GM18502 (cell line): ENCODE results near the gene NKX2-2.
"Not testable (repeated sequence)": the region's sequence is repeated elsewhere in the genome, so short reads cannot be mapped to it uniquely, and the experiment has no call there.

Source experiments
- ATAC-seq: cut with Tn5 transposase; IDR thresholded peaks from one replicate; pipeline ENCODE4 v1.9.1; 2021; ENCODE audit warnings: mild to moderate bottlenecking; ENCODE audit not compliant: unreplicated experiment, poor library complexity

NKX2-2 gene

DNA sequence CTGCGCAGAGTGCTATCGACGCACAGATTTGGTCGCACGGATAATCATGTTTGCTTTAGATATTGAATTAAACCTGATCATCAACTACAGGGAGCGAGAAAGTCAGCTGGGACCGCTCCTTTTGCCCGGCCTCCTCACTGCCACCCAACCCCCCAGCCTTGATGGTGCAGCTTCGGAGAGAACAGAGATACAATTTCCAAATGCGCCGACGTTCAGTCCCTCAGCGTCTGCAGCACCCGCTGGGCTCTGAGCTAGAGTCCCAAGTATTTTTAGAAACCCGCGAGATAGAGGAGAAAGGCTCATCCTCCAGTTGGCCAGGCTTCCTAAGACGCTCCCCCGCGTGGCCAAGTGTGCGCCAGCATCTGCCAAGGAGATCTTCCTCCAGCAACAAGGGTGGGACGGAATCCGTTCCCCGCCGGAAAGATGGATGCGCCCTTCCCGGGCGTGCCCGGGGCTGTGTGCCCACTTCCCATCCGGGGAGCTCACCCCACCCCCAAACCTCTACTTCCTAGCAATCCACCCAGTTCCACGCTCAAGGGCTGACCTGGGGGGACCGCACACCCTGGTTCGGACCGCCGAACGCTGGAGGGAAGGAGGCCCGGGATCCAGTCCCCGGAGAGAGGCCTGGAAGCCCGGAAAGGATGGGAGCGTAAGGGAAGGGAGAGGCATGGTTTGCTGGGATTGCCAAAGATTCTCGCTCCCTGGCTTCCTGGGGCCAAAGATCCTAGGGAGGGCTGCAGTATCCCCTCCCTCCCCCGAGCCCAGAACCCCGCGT lies 4.1 kb downstream of the NKX2-2 start:
- no peak for ATAC-seq

DNA sequence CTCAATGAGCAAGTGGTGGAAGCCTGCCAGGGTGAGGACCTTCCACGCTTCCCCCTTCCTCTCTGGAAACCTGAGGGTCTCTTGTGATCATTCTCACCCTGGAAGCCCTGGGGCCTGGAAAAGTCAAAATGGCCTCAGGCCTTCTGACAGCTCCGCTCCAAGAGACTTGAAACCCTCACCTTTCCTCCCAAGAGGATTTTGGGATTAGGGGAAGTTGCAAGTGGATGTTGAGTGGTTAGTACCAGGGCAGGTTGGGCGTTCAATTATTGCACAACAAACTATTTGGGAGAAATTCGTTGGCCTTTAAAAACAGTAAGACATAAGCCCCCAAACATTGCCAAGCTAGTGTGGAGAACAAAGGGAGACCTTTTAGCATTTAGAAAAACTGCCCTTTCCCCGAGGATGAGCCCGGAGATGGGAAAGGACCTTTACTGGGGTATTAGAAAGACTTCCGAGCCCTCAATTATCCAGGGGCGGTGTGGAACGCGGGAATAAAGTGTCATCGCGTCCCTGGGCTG lies 4.7 kb downstream of the NKX2-2 start:
- no peak for ATAC-seq

DNA sequence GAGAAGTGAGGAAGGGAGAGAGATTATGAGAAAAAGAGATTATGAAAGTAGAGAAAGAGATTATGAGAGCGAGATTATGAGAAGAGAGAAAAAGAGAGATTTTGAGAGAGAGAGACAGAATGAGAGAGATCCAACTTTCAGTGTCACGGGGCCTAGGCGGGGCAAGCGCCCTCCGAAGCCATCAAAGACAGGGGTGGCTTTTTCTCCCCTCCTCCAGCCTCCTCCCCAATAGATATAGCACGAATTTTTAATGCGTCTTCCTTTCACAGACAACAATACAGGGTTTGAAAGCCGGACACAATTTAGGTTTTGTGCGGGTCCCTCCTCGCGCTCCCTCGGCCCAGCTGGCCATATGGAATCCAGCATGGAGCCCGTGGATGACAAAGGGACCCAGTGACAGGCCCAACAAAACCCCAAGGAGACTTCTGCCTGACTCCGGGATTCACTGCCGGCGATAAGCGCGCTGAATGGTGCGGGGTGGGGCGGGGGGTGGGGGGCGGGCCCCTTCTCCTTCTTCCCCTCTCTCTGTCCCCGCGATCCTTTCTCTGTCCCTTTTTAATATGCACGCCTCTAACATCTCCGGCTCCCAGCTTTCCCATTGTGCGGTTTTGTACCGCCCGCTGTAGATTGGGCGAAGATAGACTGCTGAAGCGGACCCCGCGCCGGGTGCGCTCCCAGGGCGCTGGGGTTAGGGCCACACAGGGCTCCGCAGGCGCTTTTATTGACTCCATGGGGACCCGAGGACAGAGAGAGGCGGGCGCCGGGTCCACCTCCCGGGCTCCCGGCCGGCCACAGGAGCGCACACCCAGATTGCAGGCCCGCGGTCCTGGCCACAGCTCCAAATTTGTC lies 5.4 kb downstream of the NKX2-2 start:
- ATAC-seq = no peak

DNA sequence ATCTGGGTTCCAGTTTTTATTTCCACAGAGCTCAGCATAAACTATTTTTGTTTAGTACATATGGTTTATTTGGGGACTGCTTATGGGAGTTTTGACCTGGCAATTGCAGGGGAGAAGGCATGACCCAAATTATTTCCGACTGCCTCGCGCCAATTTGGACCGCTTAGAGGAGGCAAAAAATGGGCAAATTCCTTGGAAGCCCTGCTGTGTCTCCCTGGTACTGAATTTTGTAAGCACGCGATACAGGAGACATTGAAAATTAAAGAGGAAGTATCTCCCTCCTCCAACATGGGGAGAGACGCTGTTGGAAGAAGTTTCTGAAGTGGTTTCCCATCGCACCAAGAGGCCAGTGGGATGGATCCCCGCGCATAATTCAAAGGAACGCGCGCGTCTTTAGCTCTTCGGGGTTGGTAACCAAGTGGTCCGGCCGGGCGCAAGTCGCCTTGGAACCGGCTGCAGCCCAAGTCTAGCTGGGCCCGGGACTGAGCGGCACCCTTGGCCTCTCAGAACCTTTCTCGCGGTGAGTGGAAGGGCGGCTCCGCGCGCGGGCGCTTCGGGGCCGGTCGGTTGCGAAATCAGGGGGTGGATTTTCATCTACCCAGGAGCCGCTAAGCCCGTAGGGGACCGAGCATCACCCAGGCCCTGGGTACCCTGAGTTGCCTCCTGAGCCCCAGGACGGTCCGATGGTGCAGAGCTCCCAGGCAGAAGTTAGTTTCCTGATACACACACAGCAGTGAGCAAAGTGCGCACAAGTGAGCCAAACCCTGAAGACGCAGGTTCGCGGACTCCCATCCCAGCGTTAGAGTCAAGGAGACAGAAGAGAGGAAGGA lies 6.2 kb downstream of the NKX2-2 start:
- ATAC-seq = no peak

DNA sequence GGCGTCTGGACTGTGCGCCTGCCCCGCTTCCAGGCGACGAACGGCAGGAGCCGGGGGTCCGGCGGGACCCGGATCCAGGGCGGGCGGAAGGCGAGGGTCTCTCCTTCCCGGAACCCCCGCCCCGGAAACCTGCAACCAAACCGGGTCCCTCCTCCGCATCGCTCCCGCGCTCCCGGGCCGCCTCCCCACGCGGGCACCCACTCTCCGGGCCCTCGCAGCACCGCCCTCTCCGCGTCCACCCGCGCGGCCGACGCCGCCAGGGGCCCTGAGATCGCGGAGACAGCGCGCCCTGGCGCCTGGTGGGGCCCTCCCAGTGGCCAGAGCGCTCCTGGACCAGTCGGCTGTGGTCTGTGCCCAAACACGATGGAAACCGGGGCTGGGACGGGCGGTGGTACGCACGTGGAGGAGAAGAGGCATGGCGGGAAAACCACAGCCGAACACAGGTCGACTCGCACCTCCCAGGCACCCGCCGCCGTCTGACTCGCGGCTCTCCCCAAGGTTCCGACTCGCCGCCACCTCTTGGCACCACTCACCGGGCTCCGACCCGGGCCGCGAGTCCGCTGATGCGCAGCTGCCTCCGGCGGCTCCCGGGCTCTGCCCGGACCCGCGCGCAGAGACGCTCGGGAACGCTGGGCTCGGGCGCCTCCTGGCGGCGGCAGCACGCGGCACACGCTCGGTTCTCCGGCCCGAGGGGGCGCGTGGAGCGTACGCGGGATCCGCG lies 7.9 kb downstream of the NKX2-2 start:
- no peak for ATAC-seq

DNA sequence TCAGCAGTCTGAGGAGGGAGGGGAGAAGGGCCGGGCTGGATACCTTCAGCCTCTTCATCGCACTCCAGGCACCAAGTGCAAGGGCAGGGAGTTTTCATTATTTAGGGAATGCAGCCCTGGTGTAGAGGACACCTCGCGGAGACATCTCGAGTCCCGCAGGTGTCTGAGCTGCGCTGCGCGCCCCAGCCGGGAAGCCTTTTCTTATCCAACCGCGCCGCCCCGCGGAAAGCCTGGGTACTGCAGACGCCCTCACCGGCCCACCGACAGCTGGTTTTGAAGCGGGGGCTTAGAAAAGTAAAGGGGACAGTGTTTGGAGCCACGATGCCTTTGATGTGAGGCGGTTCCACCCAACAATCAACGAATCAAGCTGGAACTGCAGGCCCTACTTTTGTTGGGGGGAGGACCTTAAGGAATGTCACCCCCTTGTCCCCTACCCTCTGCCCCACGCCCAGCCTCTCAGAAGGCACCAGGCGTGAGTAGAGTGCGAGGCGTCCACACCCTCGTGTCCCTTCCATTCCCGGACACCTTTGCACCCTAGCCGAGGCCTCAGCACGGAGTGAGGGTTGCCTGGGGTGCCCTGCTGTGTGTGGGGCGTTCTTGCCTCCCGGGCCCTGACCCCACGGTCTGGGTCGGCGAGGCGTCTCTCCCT lies 8.6 kb downstream of the NKX2-2 start:
- ATAC-seq = no peak

DNA sequence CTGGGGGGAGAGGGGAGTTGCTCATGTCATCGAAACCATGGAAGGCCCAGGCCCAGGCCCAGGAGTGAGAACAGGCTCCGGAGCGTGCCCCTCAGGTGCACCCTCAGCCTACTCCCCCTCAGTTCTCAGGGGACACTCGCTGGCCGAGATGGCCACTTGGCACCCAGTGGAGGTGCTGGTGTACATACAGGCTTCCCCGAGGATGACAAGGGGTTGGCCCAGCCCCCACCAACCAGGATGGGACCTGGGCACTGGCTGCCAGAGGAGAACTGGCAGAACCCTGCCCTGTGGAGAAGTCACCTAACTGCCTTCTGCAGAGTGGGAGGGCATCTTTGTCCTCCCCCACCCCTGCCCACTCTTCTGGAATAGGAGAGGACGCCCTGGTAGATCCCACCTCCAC lies 9.5 kb downstream of the NKX2-2 start:
- no peak for ATAC-seq

DNA sequence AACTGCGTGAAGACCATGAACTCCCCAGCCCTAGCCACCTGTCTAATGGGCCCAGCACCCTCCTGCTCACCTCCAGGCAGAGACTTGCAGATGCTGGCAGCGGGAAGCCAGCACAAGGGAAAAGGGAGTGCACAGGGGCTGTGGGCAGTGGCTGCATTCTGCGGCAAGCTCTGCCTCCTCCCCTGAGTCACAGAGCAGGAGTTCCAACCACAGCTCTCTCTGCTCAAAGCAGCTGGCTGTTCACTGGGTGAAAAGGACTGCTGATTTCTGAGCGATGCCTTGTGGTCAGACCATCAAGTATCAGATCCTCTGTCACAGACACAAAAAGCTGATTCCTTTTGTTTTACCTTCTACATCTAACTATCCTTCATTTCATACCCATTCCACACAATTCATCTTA lies 10.5 kb downstream of the NKX2-2 start:
- peak; percentile 88 for ATAC-seq

DNA sequence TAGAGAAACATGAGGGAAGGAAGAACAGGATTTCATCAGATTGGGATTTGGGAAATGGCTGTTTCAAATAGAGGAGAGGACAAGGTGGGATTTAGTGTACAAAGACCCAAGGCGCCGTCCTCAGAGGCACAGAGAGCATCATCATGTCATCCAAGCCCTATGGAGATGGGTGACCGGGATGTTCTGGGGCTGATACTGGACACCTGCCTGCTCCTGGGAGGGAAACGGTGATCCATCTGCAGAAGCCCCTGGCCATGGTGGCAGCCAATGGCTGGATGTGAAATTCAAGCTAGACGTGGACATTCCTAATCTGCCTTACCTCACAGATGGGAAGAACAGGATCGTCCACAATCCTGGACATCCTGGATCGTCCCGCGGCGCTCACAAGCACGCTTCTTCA lies 12.7 kb downstream of the NKX2-2 start:
- ATAC-seq = no peak

DNA sequence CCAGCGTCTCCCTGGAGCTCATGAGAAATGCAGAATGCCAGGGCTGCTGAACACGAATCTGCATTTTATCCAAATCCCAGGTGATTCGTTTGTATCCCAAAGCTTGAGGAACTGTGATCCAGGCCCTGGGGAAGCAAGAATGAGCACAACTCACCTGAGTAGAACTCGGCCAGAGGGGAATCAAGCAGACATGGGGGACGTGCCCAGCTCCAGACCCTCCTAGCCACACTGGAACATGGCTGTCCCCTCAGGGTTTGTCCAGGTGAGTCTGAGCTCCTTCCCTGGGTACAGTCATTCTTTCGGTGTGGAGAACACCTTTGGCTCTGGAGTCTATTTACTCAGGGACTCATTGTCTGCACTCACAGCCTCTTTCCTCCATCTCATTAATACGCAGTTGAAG lies 13.3 kb downstream of the NKX2-2 start:
- ATAC-seq = no peak

DNA sequence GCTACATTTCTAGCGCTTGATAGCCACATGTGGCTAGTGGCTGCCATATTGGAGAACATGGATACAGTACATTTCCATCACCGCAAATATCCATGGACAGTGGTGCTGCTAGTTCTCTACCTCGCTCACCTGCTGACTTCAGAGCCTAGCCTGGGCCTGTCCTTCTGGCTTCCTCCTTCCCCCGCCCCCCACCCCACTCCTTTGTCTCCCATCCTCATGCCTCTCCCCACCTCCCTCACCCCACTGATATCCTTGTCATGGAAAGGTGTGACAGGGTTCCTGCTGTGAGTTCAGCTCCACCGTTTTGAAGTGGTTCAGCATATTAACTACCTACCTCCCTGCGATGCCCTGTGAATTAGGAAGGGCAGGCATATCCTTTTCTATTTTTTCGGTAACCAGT lies 14.2 kb downstream of the NKX2-2 start:
- ATAC-seq = no peak

DNA sequence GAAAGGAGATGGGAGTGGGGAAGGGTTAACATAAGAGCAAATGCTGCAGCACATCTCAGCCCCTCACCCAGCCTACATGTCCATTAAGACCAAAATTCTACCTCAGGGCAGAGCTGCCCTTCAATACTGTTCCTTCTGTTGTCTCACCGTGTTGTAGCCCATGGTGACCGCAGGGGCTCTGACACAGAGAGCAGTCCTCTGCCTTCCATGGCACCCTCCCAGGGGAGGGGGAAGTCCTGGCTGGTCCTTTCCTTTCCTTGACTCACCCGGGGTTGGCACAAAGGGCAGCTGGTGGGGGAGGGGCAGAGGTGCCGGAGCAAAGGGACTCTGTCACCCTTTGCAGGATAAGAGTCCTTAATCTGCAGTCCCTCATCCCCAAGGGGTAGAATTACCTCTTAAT lies 15.2 kb downstream of the NKX2-2 start:
- no peak for ATAC-seq

DNA sequence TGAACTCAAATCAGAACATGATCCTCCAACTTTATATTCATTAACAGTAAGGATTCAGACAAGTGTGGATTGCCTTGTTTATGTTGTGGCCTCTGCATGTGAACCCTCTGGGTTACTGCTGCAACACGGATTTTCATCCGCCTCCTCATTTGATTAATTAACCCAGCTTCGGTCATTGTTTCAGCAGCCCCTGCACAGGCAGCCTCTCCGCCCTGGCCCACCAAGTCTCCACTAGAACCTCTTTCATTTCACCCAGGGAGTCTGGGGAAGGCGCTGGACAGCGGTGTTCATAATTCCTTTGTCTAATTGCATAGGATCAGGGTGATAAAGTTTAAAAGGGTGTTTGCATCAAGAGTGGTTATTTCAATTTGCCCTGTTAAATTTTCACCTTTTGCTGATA lies 15.7 kb downstream of the NKX2-2 start:
- no peak for ATAC-seq

DNA sequence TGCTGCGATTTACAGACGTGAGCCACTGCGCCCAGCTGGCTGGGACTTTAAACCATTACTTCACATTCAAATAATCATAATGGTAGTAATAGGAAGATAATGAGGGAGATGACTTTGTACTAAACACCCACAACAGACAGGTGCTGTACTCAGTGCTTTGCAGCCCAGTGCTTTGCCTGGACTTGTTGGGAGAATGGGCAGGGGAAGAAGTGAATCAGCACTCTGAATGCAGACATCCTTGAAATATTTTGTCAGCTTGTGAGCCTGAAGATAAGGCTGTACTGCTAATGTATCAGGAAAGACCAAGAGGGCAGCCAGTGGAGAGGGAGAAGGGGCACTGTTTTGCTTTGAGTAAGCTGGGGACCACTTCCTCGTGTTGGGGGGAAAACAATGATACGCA lies 17.4 kb downstream of the NKX2-2 start:
- no peak for ATAC-seq

DNA sequence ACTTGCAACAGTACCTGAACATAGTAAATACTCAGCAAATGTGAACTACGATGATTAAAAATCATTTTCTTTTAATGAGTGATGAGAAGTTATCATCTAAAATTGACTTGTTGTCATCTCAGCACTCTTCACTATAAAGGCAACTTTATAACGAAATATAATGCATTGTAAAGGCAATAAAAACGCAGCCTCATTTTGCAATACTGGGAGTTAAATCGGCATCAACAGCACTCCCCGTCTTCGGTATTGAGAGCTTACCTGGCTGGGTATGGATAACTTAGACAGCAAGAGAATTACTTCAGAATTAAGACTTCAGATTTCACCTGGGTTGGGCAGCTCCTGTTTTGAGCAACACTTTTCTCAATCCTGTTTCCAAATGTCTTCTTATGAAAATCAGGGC lies 20.8 kb downstream of the NKX2-2 start:
- no peak for ATAC-seq

DNA sequence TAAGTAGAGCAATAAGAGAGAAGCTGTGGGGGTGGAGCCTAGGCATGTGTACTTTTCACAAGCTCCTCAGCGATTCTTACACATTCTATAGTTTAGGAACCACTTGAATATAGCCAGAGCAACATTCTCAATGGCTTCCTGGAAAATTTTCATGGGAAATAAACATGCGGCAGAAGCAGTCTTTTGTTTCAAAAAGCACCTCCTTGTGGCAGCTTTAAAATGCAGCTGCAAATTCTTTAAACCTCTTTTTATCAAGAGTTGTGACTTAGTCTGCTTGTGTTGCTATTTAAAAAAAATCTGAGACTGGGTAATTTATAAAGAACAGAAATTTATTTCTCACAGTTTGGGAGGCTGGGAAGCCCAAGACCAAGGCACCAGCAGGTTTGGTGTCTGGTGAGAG lies 23.8 kb downstream of the NKX2-2 start:
- no peak for ATAC-seq

DNA sequence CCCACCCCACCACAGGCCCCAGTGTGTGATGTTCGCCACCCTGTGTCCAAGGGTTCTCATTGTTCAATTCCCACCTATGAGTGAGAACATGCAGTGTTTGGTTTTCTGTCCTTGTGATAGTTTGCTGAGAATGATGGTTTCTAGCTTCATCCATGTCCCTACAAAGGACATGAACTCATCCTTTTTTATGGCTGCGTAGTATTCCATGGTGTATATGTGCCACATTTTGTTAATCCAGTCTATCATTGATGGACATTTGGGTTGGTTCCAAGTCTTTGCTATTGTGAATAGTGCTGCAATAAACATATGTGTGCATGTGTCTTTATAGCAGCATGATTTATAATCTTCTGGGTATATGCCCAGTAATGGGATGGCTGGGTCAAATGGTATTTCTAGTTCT lies 33.7 kb downstream of the NKX2-2 start:
- not testable (repeated sequence) for ATAC-seq

DNA sequence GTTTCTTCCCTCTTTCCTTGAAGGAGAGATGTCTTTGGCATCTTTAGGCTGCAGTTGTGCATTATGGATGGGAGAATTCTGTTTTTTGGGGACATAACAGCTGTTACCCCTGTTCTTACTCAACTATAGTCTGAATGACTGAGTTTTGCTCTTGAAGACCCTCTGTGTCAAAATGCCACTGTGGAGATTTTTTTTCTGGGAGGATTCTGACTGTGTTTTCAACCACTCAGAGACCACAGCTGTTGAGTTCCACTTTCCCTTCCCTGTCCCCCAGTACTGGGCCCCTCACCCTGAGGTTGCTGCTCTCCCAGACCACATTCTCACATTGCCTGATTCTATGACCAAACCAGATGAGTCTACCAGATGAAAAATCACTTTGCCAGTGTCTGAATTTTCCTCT lies 48.1 kb downstream of the NKX2-2 start:
- no peak for ATAC-seq

DNA sequence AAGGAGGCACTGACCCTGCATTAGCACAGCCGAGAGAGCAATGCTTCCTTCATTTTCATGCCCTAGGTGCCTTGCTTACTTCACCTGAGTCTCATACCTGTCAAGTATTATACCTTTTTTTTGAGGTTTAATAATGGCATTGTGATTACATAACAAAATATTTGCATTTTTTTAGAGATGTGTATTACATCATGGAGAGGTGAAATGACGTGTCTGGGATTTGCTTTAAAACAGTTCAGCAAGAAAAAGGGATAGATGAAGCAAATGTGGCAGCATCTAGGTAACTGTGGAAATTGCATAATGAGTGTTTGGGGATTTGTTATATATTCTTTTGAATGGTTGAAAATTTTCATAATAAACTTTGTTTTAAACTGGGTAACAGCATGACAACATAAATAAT lies 48.9 kb downstream of the NKX2-2 start:
- no peak for ATAC-seq
